ENCODE measurements around the gene CBLB.
"Not testable (repeated sequence)": the region's sequence is repeated elsewhere in the genome, so short reads cannot be mapped to it uniquely, and the experiment has no call there.

The CBLB gene

GRCh38 chr3:105770410-105770809 lies 98.4 kb downstream of the CBLB start:
- Mint-ChIP-seq H3K9me3 (peaks cover 26% of the 10 kb centered on the region), H3K27ac (no peak overlapping the region), H3K4me1 (ENCODE audit: low read depth) (peaks cover 76% of the 10 kb centered on the region), H3K27me3 (ENCODE audit: low read depth) (no peaks in the 10 kb centered on the region), H3K36me3 (ENCODE audit: low read depth) (peaks cover 66% of the 10 kb centered on the region), H3K4me3 (no peak overlapping the region)
- no peak for DNase-seq (ENCODE audit: low spot score)

DNA sequence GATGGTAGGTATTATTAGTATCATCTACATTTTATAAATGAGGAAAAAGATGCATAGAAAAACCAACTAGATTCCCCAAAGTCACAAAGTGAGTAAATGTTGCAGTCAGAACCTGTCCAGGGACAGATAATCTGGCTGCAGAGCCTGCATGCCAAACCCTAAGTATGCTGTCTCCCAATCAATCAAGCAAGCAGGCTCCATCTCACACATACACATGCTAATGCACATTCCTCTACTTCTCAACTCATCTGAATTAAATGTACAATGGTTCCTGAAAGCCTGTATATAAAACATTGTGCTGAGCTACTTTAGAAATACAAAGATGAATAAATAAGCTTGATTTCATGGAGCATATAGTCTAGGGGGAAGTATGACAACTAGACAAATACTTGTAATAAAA lies 101.0 kb downstream of the CBLB start:
- peak overlapping the region; percentile 64 for H3K4me3 Mint-ChIP-seq
- H3K36me3 Mint-ChIP-seq (ENCODE audit: low read depth) = peaks cover 70% of the 10 kb centered on the region
- no peak overlapping the region for H3K27ac Mint-ChIP-seq
- no peak for DNase-seq (ENCODE audit: low spot score)
- H3K4me1 Mint-ChIP-seq (ENCODE audit: low read depth) = peaks cover 74% of the 10 kb centered on the region
- H3K27me3 Mint-ChIP-seq (ENCODE audit: low read depth) = no peaks in the 10 kb centered on the region
- H3K9me3 Mint-ChIP-seq = peaks cover 33% of the 10 kb centered on the region

GRCh38 chr3:105767216-105767615 lies 101.6 kb downstream of the CBLB start:
- H3K4me1 Mint-ChIP-seq (ENCODE audit: low read depth) = peaks cover 70% of the 10 kb centered on the region
- peaks cover 33% of the 10 kb centered on the region for H3K9me3 Mint-ChIP-seq
- H3K4me3 Mint-ChIP-seq = peak overlapping the region; percentile 51
- no peak overlapping the region for H3K27ac Mint-ChIP-seq
- H3K36me3 Mint-ChIP-seq (ENCODE audit: low read depth) = peaks cover 70% of the 10 kb centered on the region
- H3K27me3 Mint-ChIP-seq (ENCODE audit: low read depth) = no peaks in the 10 kb centered on the region
- DNase-seq (ENCODE audit: low spot score) = no peak

DNA sequence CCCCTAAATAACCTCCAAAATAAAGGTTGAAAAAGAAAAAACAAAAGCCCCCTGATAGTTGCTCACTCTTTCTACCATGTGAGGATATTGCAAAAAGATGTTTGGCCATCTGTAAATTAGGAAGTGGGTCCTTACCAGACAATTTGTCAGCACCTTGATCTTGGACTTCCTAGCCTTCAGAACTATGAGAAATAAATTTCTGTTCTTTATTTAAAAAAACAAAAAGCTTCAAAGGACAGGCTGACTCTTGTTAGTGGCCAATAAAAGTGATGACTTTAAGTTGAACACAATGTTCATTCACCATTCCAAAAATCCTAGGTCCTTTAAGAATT lies 103.5 kb downstream of the CBLB start:
- Mint-ChIP-seq H3K9me3 (peaks cover 38% of the 10 kb centered on the region), H3K27ac (peak overlapping the region; percentile 78), H3K27me3 (ENCODE audit: low read depth) (no peaks in the 10 kb centered on the region), H3K4me3 (peak overlapping the region; percentile 72), H3K36me3 (ENCODE audit: low read depth) (peaks cover 71% of the 10 kb centered on the region), H3K4me1 (ENCODE audit: low read depth) (peaks cover 58% of the 10 kb centered on the region)
- DNase-seq (ENCODE audit: low spot score) = no peak

- DNase-seq (ENCODE audit: low spot score) = no peak
- peak overlapping the region; percentile 72 for H3K4me3 Mint-ChIP-seq
- H3K9me3 Mint-ChIP-seq = peaks cover 38% of the 10 kb centered on the region
- no peaks in the 10 kb centered on the region for H3K27me3 Mint-ChIP-seq (ENCODE audit: low read depth)
- peaks cover 71% of the 10 kb centered on the region for H3K36me3 Mint-ChIP-seq (ENCODE audit: low read depth)
- peaks cover 55% of the 10 kb centered on the region for H3K4me1 Mint-ChIP-seq (ENCODE audit: low read depth)
- peak overlapping the region; percentile 78 for H3K27ac Mint-ChIP-seq
Observed at GRCh38 chr3:105764378-105765307, 104.2 kb downstream of the CBLB start.

GRCh38 chr3:105763659-105764036 lies 105.2 kb downstream of the CBLB start:
- no peaks in the 10 kb centered on the region for H3K27me3 Mint-ChIP-seq (ENCODE audit: low read depth)
- no peak for DNase-seq (ENCODE audit: low spot score)
- peak overlapping the region; percentile 36 for H3K4me3 Mint-ChIP-seq
- H3K4me1 Mint-ChIP-seq (ENCODE audit: low read depth) = peaks cover 53% of the 10 kb centered on the region
- H3K9me3 Mint-ChIP-seq = peaks cover 33% of the 10 kb centered on the region
- H3K36me3 Mint-ChIP-seq (ENCODE audit: low read depth) = peaks cover 75% of the 10 kb centered on the region
- H3K27ac Mint-ChIP-seq = peak overlapping the region; percentile 68

- Mint-ChIP-seq H3K4me3 (no peak overlapping the region), H3K27ac (peak overlapping the region; percentile 49), H3K27me3 (ENCODE audit: low read depth) (no peaks in the 10 kb centered on the region), H3K36me3 (ENCODE audit: low read depth) (peaks cover 76% of the 10 kb centered on the region), H3K4me1 (ENCODE audit: low read depth) (peaks cover 48% of the 10 kb centered on the region), H3K9me3 (peaks cover 32% of the 10 kb centered on the region)
- DNase-seq (ENCODE audit: low spot score) = no peak
Observed at GRCh38 chr3:105762749-105763658, 105.8 kb downstream of the CBLB start.

- not testable (repeated sequence) for H3K4me3 Mint-ChIP-seq
Observed at GRCh38 chr3:105762214-105762613, 106.6 kb downstream of the CBLB start.

GRCh38 chr3:105759442-105760078 lies 109.3 kb downstream of the CBLB start:
- H3K4me1 Mint-ChIP-seq (ENCODE audit: low read depth) = peaks cover 37% of the 10 kb centered on the region
- no peak for DNase-seq (ENCODE audit: low spot score)
- no peak overlapping the region for H3K27ac Mint-ChIP-seq
- peaks cover 46% of the 10 kb centered on the region for H3K9me3 Mint-ChIP-seq
- H3K4me3 Mint-ChIP-seq = no peak overlapping the region
- no peaks in the 10 kb centered on the region for H3K27me3 Mint-ChIP-seq (ENCODE audit: low read depth)
- H3K36me3 Mint-ChIP-seq (ENCODE audit: low read depth) = peaks cover 79% of the 10 kb centered on the region

More at GRCh38 chr3:105762214-105762613, 106.6 kb downstream of the CBLB start:
- Mint-ChIP-seq H3K36me3 (ENCODE audit: low read depth) (peaks cover 80% of the 10 kb centered on the region), H3K9me3 (peaks cover 38% of the 10 kb centered on the region), H3K4me1 (ENCODE audit: low read depth) (peaks cover 43% of the 10 kb centered on the region)
- not testable (repeated sequence) for DNase-seq (ENCODE audit: low spot score); H3K27ac Mint-ChIP-seq; H3K27me3 Mint-ChIP-seq (ENCODE audit: low read depth)

DNA sequence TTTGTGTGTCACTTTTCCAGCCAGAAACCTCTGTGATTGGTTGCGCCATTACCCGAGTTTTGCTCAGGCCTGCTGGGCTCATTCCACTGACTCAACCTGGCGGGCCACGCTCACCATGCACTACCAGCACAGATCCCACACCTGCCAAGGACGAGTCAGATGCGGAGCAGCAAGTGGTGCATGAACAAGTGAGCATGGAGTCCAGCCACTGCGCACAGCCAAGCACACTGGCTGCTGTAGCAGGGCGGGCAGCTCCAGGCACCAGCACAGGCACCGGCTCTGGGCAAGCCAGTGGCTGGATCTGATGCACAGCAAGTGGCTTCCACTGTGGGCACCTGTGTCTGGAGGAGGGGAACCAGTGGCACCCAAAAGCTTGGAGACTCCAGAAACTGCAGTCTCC lies 110.4 kb downstream of the CBLB start:
- peaks cover 37% of the 10 kb centered on the region for H3K4me1 Mint-ChIP-seq (ENCODE audit: low read depth)
- no peaks in the 10 kb centered on the region for H3K27me3 Mint-ChIP-seq (ENCODE audit: low read depth)
- DNase-seq (ENCODE audit: low spot score) = no peak
- peaks cover 75% of the 10 kb centered on the region for H3K36me3 Mint-ChIP-seq (ENCODE audit: low read depth)
- H3K4me3 Mint-ChIP-seq = no peak overlapping the region
- H3K27ac Mint-ChIP-seq = no peak overlapping the region
- H3K9me3 Mint-ChIP-seq = peaks cover 41% of the 10 kb centered on the region

GRCh38 chr3:105755121-105755886 lies 113.5 kb downstream of the CBLB start:
- DNase-seq (ENCODE audit: low spot score) = no peak
- peak overlapping the region; percentile 13 for H3K27ac Mint-ChIP-seq
- peaks cover 49% of the 10 kb centered on the region for H3K36me3 Mint-ChIP-seq (ENCODE audit: low read depth)
- H3K4me3 Mint-ChIP-seq = no peak overlapping the region
- H3K27me3 Mint-ChIP-seq (ENCODE audit: low read depth) = no peaks in the 10 kb centered on the region
- peaks cover 19% of the 10 kb centered on the region for H3K9me3 Mint-ChIP-seq
- H3K4me1 Mint-ChIP-seq (ENCODE audit: low read depth) = peaks cover 51% of the 10 kb centered on the region

- Mint-ChIP-seq H3K27me3 (ENCODE audit: low read depth) (no peaks in the 10 kb centered on the region), H3K9me3 (peaks cover 12% of the 10 kb centered on the region), H3K4me3 (peak overlapping the region; percentile 77), H3K27ac (peak overlapping the region; percentile 99), H3K4me1 (ENCODE audit: low read depth) (peaks cover 69% of the 10 kb centered on the region), H3K36me3 (ENCODE audit: low read depth) (peaks cover 42% of the 10 kb centered on the region)
- DNase-seq (ENCODE audit: low spot score) = peak; percentile 45
Observed at GRCh38 chr3:105752791-105753415, 115.9 kb downstream of the CBLB start.

GRCh38 chr3:105747696-105748095 lies 121.1 kb downstream of the CBLB start:
- Mint-ChIP-seq H3K9me3 (peaks cover 14% of the 10 kb centered on the region), H3K4me1 (ENCODE audit: low read depth) (peaks cover 62% of the 10 kb centered on the region), H3K27ac (peak overlapping the region; percentile 71), H3K36me3 (ENCODE audit: low read depth) (peaks cover 57% of the 10 kb centered on the region), H3K4me3 (peak overlapping the region; percentile 55), H3K27me3 (ENCODE audit: low read depth) (no peaks in the 10 kb centered on the region)
- no peak for DNase-seq (ENCODE audit: low spot score)

Data from T-helper 2 cell treated with Interferon-gamma antibody and Interleukin-4, amounts not matched to agents 5 μg/mL and 100 μg/mL, for 36 hours (primary cell).